ENCODE results near the gene RPUSD1. TPM values are rescaled to one million over a fixed set of nuclear protein-coding genes. Genes with fewer than 3 reads are reported as not detected.

RPUSD1 gene
- total RNA-seq, 1 experiment from 2014 or later: 53.3 TPM

- H2AFZ ChIP-seq: no peak overlapping the region
- CTCF ChIA-PET: interaction anchor here (0.6 kb wide), 1 partner anchor 10 kb away, joined by 4 read pairs; no protein-coding TSS in a partner anchor
- no peaks in the 10 kb centered on the region for H3K9me3 ChIP-seq (ENCODE audit: insufficient read depth, low read depth)
These were observed 36.8 kb downstream of the RPUSD1 start for GRCh38 chr16:751152-752006.

GRCh38 chr16:750485-750884, 37.7 kb downstream of the RPUSD1 start:
- no peaks in the 10 kb centered on the region for H3K79me2 ChIP-seq (ENCODE audit: low read depth)
- no peak overlapping the region for H3K4me3 ChIP-seq
- H3K4me2 ChIP-seq: no peak overlapping the region
- H3K9me3 ChIP-seq (ENCODE audit: insufficient read depth, low read depth): no peaks in the 10 kb centered on the region
- no TSS peak for BruUV-seq (replicated peaks)
- TF ChIP-seq EZH2 (IDR thresholded peaks at IDR 0.05; ENCODE audit: low read depth): no peak
- no peak for TF ChIP-seq CTCF (conservative IDR thresholded peaks at IDR 0.05)
- no peak overlapping the region for H3K27ac ChIP-seq
- H3K27me3 ChIP-seq (ENCODE audit: insufficient read depth, low read depth): no peaks in the 10 kb centered on the region
- H4K20me1 ChIP-seq (ENCODE audit: insufficient read depth): no peaks in the 10 kb centered on the region; the same call in 1 of the 2 replicates
- no peak overlapping the region for H2AFZ ChIP-seq
- intact Hi-C loops (cut with micrococcal nuclease; ENCODE audit: unreplicated experiment): no loop called here
- no peak for DNase-seq
- ChIA-PET POLR2A (ENCODE audit: unreplicated experiment) (no interaction called here), CTCF (no interaction called here)
- H3K4me1 ChIP-seq (replicated peaks; ENCODE audit: insufficient read depth): no peaks in the 10 kb centered on the region
- no peaks in the 10 kb centered on the region for H3K36me3 ChIP-seq (ENCODE audit: low read depth)
- H3F3A ChIP-seq (ENCODE audit: insufficient read depth, low read depth): 0 out of 2 replicates have a peak, but pooled peaks cover 4% of the 10 kb centered on the region
- no peaks in the 10 kb centered on the region for H3K9me2 ChIP-seq (ENCODE audit: insufficient read depth)

More at GRCh38 chr16:751152-752006, 36.8 kb downstream of the RPUSD1 start:
- Histone ChIP-seq H3K27ac (no peak overlapping the region), H3K9me2 (ENCODE audit: insufficient read depth) (no peaks in the 10 kb centered on the region), H3K36me3 (ENCODE audit: low read depth) (no peaks in the 10 kb centered on the region), H3K4me3 (no peak overlapping the region), H3K79me2 (ENCODE audit: low read depth) (no peaks in the 10 kb centered on the region), H4K20me1 (ENCODE audit: insufficient read depth) (no peaks in the 10 kb centered on the region; the same call in 1 of the 2 replicates), H3K27me3 (ENCODE audit: insufficient read depth, low read depth) (no peaks in the 10 kb centered on the region), H3F3A (ENCODE audit: insufficient read depth, low read depth) (peaks cover 7% of the 10 kb centered on the region; the same call in 1 of the 2 replicates), H3K4me1 (replicated peaks; ENCODE audit: insufficient read depth) (no peaks in the 10 kb centered on the region), H3K4me2 (no peak overlapping the region)
- no TSS peak for BruUV-seq (replicated peaks)
- POLR2A ChIA-PET (ENCODE audit: unreplicated experiment): no interaction called here
- intact Hi-C loops (cut with micrococcal nuclease; ENCODE audit: unreplicated experiment): no loop called here
- no peak for DNase-seq
- TF ChIP-seq CTCF (conservative IDR thresholded peaks at IDR 0.05): no peak
- TF ChIP-seq EZH2 (IDR thresholded peaks at IDR 0.05; ENCODE audit: low read depth): no peak

GRCh38 chr16:749010-749409, 39.2 kb downstream of the RPUSD1 start:
- TF ChIP-seq EZH2 (IDR thresholded peaks at IDR 0.05; ENCODE audit: low read depth) (no peak), CTCF (conservative IDR thresholded peaks at IDR 0.05) (no peak)
- peak in 1 of 2 experiments; percentile 50 for DNase-seq
- no peak overlapping the region for H3K4me3 ChIP-seq
- ChIA-PET CTCF (interaction anchor here (0.6 kb wide), 1 partner anchor 710 kb away, joined by 5 read pairs; no protein-coding TSS in a partner anchor), POLR2A (ENCODE audit: unreplicated experiment) (interaction anchor here (0.7 to 0.8 kb wide), 3 partner anchors 10 to 37 kb away, joined by 9 to 24 read pairs (median 23); partner anchors contain the start of gene MSLN)
- H3K27me3 ChIP-seq (ENCODE audit: insufficient read depth, low read depth): no peaks in the 10 kb centered on the region
- no peaks in the 10 kb centered on the region for H3K79me2 ChIP-seq (ENCODE audit: low read depth)
- H3K27ac ChIP-seq: no peak overlapping the region
- intact Hi-C loops (cut with micrococcal nuclease; ENCODE audit: unreplicated experiment): no loop called here
- no peak overlapping the region for H2AFZ ChIP-seq
- BruUV-seq (replicated peaks): no TSS peak
- no peaks in the 10 kb centered on the region for H3K9me2 ChIP-seq (ENCODE audit: insufficient read depth)
- H3F3A ChIP-seq (ENCODE audit: insufficient read depth, low read depth): 0 out of 2 replicates have a peak, but pooled peaks cover 4% of the 10 kb centered on the region
- no peaks in the 10 kb centered on the region for H3K36me3 ChIP-seq (ENCODE audit: low read depth)
- no peaks in the 10 kb centered on the region for H3K9me3 ChIP-seq (ENCODE audit: insufficient read depth, low read depth)
- no peaks in the 10 kb centered on the region for H3K4me1 ChIP-seq (replicated peaks; ENCODE audit: insufficient read depth)
- H3K4me2 ChIP-seq: no peak overlapping the region
- no peaks in the 10 kb centered on the region; the same call in 1 of the 2 replicates for H4K20me1 ChIP-seq (ENCODE audit: insufficient read depth)

All from PC-9 (cell line).